Uterine smooth muscle cell (primary cell): ENCODE results near the gene GFM2. TPM values are rescaled to one million over a fixed set of nuclear protein-coding genes. Genes with fewer than 3 reads are reported as not detected.

Experiments used
- total RNA-seq: library from RNA; depleted of rRNA; stranded (reverse); fragments of >200 nt; gene quantifications from 2 replicates; pipeline ENCODE4 v1.2.3, GENCODE V29; 2014

The GFM2 gene
- 40.7 and 48.4 TPM in 2 replicates for total RNA-seq

DNA sequence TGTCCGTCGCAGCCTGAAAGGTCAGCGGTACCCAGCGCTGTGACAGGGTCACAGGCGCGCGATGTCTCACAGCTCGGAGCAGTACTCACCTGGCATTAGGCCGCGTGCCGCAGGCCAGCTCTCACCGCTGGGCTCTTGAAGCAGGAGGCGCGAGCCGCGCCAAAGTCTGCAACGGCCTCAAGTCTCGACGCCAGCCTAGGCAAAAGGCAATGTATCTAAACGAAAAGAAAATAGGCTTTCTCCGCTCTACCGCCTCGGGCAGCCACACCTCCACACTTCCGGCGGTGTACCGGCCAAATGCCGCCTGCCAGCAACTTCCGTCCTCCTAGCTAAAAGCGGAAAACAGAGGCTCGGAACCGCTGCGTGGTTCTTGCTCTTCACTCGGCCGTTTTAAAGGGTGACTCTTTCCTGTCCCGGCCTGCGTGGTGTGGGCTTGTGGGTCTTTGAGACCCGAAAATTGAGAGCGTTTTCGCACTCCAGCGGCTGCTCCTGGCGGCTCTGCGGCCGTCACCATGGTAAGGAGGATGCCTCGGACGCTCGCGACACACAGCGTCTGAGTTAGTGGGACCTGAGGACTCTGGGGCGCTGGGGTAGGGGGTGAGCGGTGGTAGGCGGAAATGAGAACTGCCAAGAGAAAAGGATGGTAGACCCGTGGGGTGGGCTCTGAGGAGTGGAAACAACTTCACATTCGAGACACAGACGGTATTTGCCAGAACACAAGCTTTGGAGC lies at the start of gene GFM2, which contains the start of gene NSA2:
Gene GFM2, minus strand, starts transcription at position 269 of the 730 bp plus-strand sequence. CDS start 3,375 bp downstream, outside the sequence.
Gene NSA2, plus strand, starts transcription at position 401 of the 730 bp plus-strand sequence. Its CDS starts 112 bp downstream, at position 513.

GRCh38 chr5:74684900-74685851 lies 81.7 kb downstream of the GFM2 start, which contains the start of gene HEXB:
Gene HEXB, plus strand, starts transcription at chr5:74685233. Its CDS starts 28 bp downstream, at chr5:74685261.

Other genes starting within 250 kb of the GFM2 start
- 27.7 and 32.9 TPM in 2 replicates for gene ENC1, start 126.4 kb downstream of the GFM2 start, total RNA-seq
- gene HEXB, start 81.9 kb downstream of the GFM2 start, total RNA-seq, result 221 and 346 TPM in 2 replicates
- 87.0 and 148 TPM in 2 replicates for gene NSA2, start 132 bp upstream of the GFM2 start, total RNA-seq
- 2.6 and 3.2 TPM in 2 replicates for gene FAM169A, start 99.3 kb upstream of the GFM2 start, total RNA-seq